Natural killer cell (primary cell): ENCODE measurements around the gene ROM1. TPM values are rescaled to one million over a fixed set of nuclear protein-coding genes. Genes with fewer than 3 reads are reported as not detected.
A peak's percentile ranks its signal among the peaks of the same experiment; 100 is the strongest.

ENCODE experiments used
- ATAC-seq, 3 donors: fragments of 150-1000 bp in 2 of 3; fragments of 200-7000 bp in 1 of 3; cut with Tn5 transposase; 1 replicate in 1 of 3; 2 replicates in 2 of 3; pipeline ENCODE4 v1.10.0; 2021; ENCODE audit warnings: mild to moderate bottlenecking in 2 of 3, moderate library complexity in 2 of 3
- DNase-seq, 2 donors: peaks; one replicate each; pipeline versions ENCODE4 v3.0.0 to v3.0.0-alpha.2; 2013 to 2021; ENCODE audit warnings: mixed read lengths in 1 of 2
- H3K27ac ChIP-seq: one replicate; pipeline ENCODE4 v1.5.1; 2013; ENCODE audit warnings: mild to moderate bottlenecking, low read length
- H3K27me3 ChIP-seq: one replicate; pipeline ENCODE4 v1.6.1; 2013; ENCODE audit warnings: low read length; ENCODE audit not compliant: control insufficient read depth, insufficient read depth
- H3K36me3 ChIP-seq: one replicate; pipeline ENCODE4 v1.6.1; 2013; ENCODE audit warnings: low read length; ENCODE audit not compliant: control insufficient read depth, insufficient read depth
- H3K4me1 ChIP-seq: one replicate; pipeline ENCODE4 v1.6.1; 2013; ENCODE audit warnings: low read length; ENCODE audit not compliant: control insufficient read depth, insufficient read depth
- H3K4me3 ChIP-seq: one replicate; pipeline ENCODE4 v1.5.1; 2013; ENCODE audit warnings: low read length
- H3K9me3 ChIP-seq: one replicate; pipeline ENCODE4 v1.6.1; 2013; ENCODE audit warnings: low read length; ENCODE audit not compliant: control insufficient read depth, insufficient read depth
- H3K27ac Mint-ChIP-seq, 2 donors: one replicate each; pipeline ENCODE4 v1.8.0; 2022; ENCODE audit warnings: mild to moderate bottlenecking in 2 of 2, mixed read lengths in 2 of 2, moderate library complexity in 1 of 2
- H3K27me3 Mint-ChIP-seq, 2 donors: one replicate each; pipeline ENCODE4 v1.8.0; 2022; ENCODE audit warnings: low read depth in 2 of 2, mixed read lengths in 2 of 2
- H3K36me3 Mint-ChIP-seq: one replicate; pipeline ENCODE4 v1.8.0; 2022; ENCODE audit warnings: mixed read lengths
- H3K4me1 Mint-ChIP-seq, 2 donors: one replicate each; pipeline ENCODE4 v1.8.0; 2022; ENCODE audit warnings: mixed read lengths in 2 of 2
- H3K4me3 Mint-ChIP-seq: one replicate; pipeline ENCODE4 v1.8.0; 2022; ENCODE audit warnings: mild to moderate bottlenecking, moderate library complexity, mixed read lengths
- H3K9me3 Mint-ChIP-seq, 2 donors: one replicate each; pipeline ENCODE4 v1.8.0; 2022; ENCODE audit warnings: mixed read lengths in 2 of 2
- CTCF ChIP-seq: fragments of 200-600 bp; IDR thresholded peaks from one replicate; pipeline ENCODE4 v1.8.0; 2022; ENCODE audit warnings: antibody characterized with exemption
- WGBS: methylation state at CpG from one replicate; pipeline ENCODE4 v1.1.7; 2013; ENCODE audit warnings: missing lambda C conversion rate; ENCODE audit not compliant: insufficient coverage; 5-methylcytosine and 5-hydroxymethylcytosine counted together
- intact Hi-C: fragments of 100-400 bp; cut with micrococcal nuclease; formaldehyde crosslinking; loops from one replicate; pipeline ENCODE4 v1.14.2; 2022
- total RNA-seq, 4 donors: library from RNA; stranded (reverse); fragments of 120-200 nt in 1 of 4; gene quantifications; one replicate each; pipeline versions ENCODE4 v1.2.3 to v1.2.4, GENCODE V29; 2013 to 2022

The ROM1 gene
- total RNA-seq, 3 donors from 2014 or later (not counting 1 experiment from before 2014, with no cell fraction given): 2.6 to 6.9 (median 3.9) TPM

DNA sequence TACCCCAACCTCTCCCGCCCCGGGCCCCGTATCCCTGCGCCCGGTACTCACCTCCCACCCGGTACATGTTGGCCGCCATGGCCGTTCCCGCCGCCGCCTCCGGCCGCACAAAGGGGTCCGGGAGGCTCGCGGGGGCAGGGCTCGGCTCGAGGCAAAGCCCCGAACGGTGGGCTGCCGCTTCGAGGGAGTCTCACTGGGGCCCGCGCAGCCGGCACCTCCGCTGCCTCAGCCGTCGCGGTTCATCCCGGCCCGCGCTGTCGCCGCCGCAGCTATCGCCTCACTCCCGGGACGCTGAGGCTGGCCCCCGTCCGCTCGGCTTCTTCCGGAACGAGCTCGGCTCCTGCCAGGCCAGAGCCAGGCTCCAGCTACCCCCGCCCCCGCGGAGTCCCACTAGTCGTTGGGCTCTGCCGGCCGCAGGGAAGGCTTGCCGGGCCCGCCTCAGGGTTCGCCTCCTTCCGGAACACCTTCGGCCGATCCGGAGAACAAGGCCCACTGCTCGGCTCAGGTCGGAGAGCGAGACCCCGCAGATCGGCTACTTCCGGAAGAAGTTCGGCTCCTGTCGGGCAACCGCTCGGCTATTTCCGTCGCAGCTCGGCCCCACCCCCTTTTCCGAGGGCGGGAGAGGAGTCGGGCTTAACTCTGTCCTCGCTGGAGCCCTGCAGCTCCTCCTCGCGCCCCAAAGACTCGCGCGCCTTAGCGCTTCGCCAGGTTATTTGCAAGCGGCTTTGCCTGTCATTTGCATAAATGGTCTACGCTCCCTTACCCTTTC, 11.5 kb upstream of the ROM1 start, which contains the start of gene MTA2:
TSS of gene MTA2 (minus strand) at position 494 of the 769 bp plus-strand sequence. CDS start at position 79, 415 bp downstream.
- Mint-ChIP-seq H3K36me3 (no peaks in the 10 kb centered on the region), H3K27ac (peak within 1 kb of the TSS; percentile 93 to 96), H3K4me1 (peaks cover 48 to 59% of the 10 kb centered on the region in 2 donors), H3K27me3 (no peaks in the 10 kb centered on the region), H3K4me3 (peak within 1 kb of the TSS; percentile 97), H3K9me3 (no peaks in the 10 kb centered on the region)
- H3K4me3 ChIP-seq: peak within 1 kb of the TSS; percentile 79
- H3K27me3 ChIP-seq: no peaks in the 10 kb centered on the region
- DNase-seq (peak; percentile 99 to 100), ATAC-seq (peak; percentile 77 to 90 (median 78))
- peak within 1 kb of the TSS; percentile 83 for H3K27ac ChIP-seq
- H3K4me1 ChIP-seq: peaks cover 43% of the 10 kb centered on the region
- WGBS: under 1% methylated on average over 83 of the region's 83 CpGs
- TF ChIP-seq CTCF: no peak
- H3K9me3 ChIP-seq: no peaks in the 10 kb centered on the region
- intact Hi-C loops: no loop called here
- peaks cover 36% of the 10 kb centered on the region for H3K36me3 ChIP-seq

DNA sequence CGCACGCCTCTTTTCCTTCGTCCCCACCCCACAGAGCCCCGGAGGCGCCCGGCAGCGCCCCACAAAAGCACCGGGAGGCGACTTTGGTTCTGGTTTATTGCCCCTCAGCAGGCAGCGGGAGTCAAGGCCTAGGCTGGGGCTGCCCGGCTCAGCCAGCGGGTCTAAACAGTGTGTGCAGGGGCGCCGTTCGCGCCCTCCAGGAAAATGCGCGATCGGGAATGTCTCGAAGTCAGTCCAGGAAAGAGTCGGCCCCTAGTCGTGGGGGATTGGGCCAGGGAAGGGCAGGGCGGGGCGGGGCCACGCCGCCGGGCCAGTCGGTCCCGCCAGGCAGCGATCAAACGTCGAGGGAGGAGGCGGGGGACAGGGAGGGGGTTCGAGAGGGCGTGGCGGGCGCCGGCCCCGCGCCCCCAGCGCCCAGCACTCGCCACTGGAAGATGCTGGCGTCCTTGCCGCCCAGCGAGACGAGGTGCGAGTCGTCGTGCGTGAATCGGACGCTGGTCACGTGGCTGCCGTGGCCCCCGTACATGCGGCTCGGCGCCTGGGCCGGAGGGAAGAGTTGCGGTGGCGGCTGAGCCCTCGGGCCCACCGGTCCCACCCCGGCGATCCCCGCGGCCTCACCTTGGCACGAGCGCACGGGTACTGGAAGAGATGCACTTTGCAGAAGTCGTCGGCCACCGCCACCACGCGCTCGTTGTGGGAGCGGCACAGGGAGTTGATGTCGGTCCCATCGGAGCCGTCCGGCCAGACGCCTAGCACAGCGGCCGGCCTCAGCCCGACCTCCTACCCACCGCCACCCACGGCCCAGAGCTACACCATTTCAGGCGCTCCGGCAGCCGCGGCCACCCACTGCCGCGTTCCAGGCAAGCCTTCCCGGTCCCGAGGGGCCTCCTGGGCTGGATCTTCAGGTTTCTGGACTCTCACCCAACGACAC, 10.7 kb upstream of the ROM1 start:
- H3K27me3 ChIP-seq: no peaks in the 10 kb centered on the region
- Mint-ChIP-seq H3K4me3 (peak overlapping the region; percentile 97), H3K27ac (peak overlapping the region; percentile 93 to 96), H3K27me3 (no peaks in the 10 kb centered on the region), H3K36me3 (no peaks in the 10 kb centered on the region), H3K9me3 (no peaks in the 10 kb centered on the region), H3K4me1 (peaks cover 48 to 54% of the 10 kb centered on the region in 2 donors)
- H3K4me3 ChIP-seq: peak overlapping the region; percentile 79
- intact Hi-C loops: no loop called here
- ATAC-seq (peak in 1 of 3 donors; percentile 7), DNase-seq (peak in 1 of 2 donors; percentile 53)
- H3K9me3 ChIP-seq: no peaks in the 10 kb centered on the region
- H3K36me3 ChIP-seq: peaks cover 35% of the 10 kb centered on the region
- H3K27ac ChIP-seq: peak overlapping the region; percentile 48
- no peak for TF ChIP-seq CTCF
- H3K4me1 ChIP-seq: peaks cover 43% of the 10 kb centered on the region
- 50% methylated on average over 96 of the region's 96 CpGs for WGBS

DNA sequence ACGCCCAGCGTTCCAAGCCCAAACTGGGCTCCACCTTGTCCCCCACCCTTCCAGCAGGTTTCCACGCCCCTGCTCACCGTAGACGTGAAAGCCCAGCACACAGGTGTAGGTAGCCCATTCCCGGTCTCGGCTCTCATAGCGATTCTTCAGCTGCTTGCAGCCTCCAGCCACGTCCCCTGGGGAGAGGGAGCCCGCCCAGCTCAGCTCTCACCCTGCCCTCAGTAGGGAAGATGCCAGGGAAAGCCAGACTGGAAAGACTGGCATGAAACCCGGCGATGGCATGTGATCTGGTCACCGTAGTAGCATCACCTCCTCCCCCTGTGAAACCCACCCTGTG, 10.0 kb upstream of the ROM1 start:
- Mint-ChIP-seq H3K27me3 (no peaks in the 10 kb centered on the region), H3K4me1 (peaks cover 42 to 53% of the 10 kb centered on the region in 2 donors), H3K9me3 (no peaks in the 10 kb centered on the region), H3K27ac (peak overlapping the region; percentile 18 to 35), H3K36me3 (no peaks in the 10 kb centered on the region), H3K4me3 (peak overlapping the region; percentile 82)
- H3K9me3 ChIP-seq: no peaks in the 10 kb centered on the region
- H3K4me3 ChIP-seq: no peak overlapping the region
- no peaks in the 10 kb centered on the region for H3K27me3 ChIP-seq
- no peak overlapping the region for H3K27ac ChIP-seq
- 88% methylated on average over 13 of the region's 13 CpGs for WGBS
- no peak for DNase-seq
- H3K36me3 ChIP-seq: peaks cover 35% of the 10 kb centered on the region
- ATAC-seq: no peak
- TF ChIP-seq CTCF: no peak
- H3K4me1 ChIP-seq: peaks cover 43% of the 10 kb centered on the region
- intact Hi-C loops: no loop called here
